ENCODE data around the gene SRSF10.
"Not testable (repeated sequence)": the region's sequence is repeated elsewhere in the genome, so short reads cannot be mapped to it uniquely, and the experiment has no call there.

Gene SRSF10

GRCh38 chr1:23997812-23998211 lies 17.7 kb upstream of the SRSF10 start:
- TF ChIP-seq CTCF (IDR thresholded peaks at IDR 0.05; ENCODE audit: extremely low read depth, insufficient read depth, missing control alignments) = no peak
- DNase-seq (ENCODE audit: low spot score) = no peak
- in situ Hi-C loops (cut with MboI; ENCODE audit: low pct_unique_long_range_greater_than_20kb, low sequenced_read_pairs, unreplicated experiment) = no loop called here

GRCh38 chr1:23996700-23997229 lies 16.6 kb upstream of the SRSF10 start:
- TF ChIP-seq CTCF (IDR thresholded peaks at IDR 0.05; ENCODE audit: extremely low read depth, insufficient read depth, missing control alignments) = no peak
- no peak for DNase-seq (ENCODE audit: low spot score)
- in situ Hi-C loops (cut with MboI; ENCODE audit: low pct_unique_long_range_greater_than_20kb, low sequenced_read_pairs, unreplicated experiment) = no loop called here

DNA sequence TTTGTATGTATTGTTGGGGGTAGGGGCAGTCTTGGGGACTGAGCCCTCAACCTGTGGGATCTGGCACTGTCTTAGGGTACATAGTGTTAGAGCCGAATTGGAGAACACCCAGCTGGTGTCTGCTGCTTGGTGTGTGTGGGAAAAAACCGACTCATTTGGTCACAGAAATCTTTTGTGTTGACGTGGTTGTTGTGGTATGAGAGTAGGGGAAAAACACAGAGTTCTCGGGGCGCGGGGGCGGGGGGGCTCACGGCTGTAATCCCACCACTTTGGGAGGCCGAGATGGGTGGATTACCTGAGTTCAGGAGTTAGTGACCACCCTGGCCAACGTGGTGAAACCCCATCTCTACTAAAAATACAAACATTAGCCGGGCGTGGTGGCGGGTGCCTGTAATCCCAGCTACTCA lies 15.3 kb upstream of the SRSF10 start:
- DNase-seq (ENCODE audit: low spot score) = peak; percentile 59
- no peak for TF ChIP-seq CTCF (IDR thresholded peaks at IDR 0.05; ENCODE audit: extremely low read depth, insufficient read depth, missing control alignments)
- in situ Hi-C loops (cut with MboI; ENCODE audit: low pct_unique_long_range_greater_than_20kb, low sequenced_read_pairs, unreplicated experiment) = no loop called here

- in situ Hi-C loops (cut with MboI; ENCODE audit: low pct_unique_long_range_greater_than_20kb, low sequenced_read_pairs, unreplicated experiment); DNase-seq (ENCODE audit: low spot score): not testable (repeated sequence)
Observed at GRCh38 chr1:23992011-23992410, 11.9 kb upstream of the SRSF10 start.

DNA sequence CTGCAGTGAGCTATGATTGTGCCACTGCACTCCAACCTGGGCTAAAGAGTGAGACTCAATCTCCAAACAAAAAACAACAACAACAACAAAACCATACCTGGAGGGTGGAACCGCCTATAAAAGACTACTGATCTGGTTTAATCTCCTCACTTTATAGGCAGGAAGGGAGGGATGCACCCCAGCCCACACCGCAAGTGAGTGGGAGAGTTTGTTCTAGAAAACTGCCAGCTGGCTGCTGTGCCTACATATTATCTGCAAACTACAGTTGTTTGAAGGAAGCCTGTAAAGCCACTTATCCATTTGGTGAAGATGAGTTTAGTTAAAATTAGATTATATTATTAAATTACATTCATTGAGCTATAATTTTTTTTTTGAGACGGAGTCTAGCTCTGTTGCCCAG lies 9.1 kb upstream of the SRSF10 start:
- in situ Hi-C loops (cut with MboI; ENCODE audit: low pct_unique_long_range_greater_than_20kb, low sequenced_read_pairs, unreplicated experiment) = no loop called here
- no peak for TF ChIP-seq CTCF (IDR thresholded peaks at IDR 0.05; ENCODE audit: extremely low read depth, insufficient read depth, missing control alignments)
- peak; percentile 2 for DNase-seq (ENCODE audit: low spot score)

- in situ Hi-C loops (cut with MboI; ENCODE audit: low pct_unique_long_range_greater_than_20kb, low sequenced_read_pairs, unreplicated experiment); DNase-seq (ENCODE audit: low spot score): not testable (repeated sequence)
Observed at GRCh38 chr1:23987038-23987437, 6.9 kb upstream of the SRSF10 start.

- TF ChIP-seq CTCF (IDR thresholded peaks at IDR 0.05; ENCODE audit: extremely low read depth, insufficient read depth, missing control alignments) = no peak
- in situ Hi-C loops (cut with MboI; ENCODE audit: low pct_unique_long_range_greater_than_20kb, low sequenced_read_pairs, unreplicated experiment) = no loop called here
- peak; percentile 6 for DNase-seq (ENCODE audit: low spot score)
Observed at GRCh38 chr1:23984417-23985186, 4.5 kb upstream of the SRSF10 start.
